Activated CD8-positive, alpha-beta memory T cell treated with anti-CD3 and anti-CD28 coated beads for 36 hours (primary cell): ENCODE results near the gene SFTA2. TPM values are rescaled to one million over a fixed set of nuclear protein-coding genes. Genes with fewer than 3 reads are reported as not detected.
"Not testable (repeated sequence)": the region's sequence is repeated elsewhere in the genome, so short reads cannot be mapped to it uniquely, and the experiment has no call there.

Experiments
- CTCF ChIA-PET: fragments of 350-600 bp; sonication (Branson Sonifier 250); formaldehyde crosslinking; loops from one replicate; lab custom pipeline; 2021; ENCODE audit warnings: antibody characterized with exemption; lab: Charles Lee
- POLR2A ChIA-PET: fragments of 350-600 bp; sonication (Branson Sonifier 250); formaldehyde crosslinking; loops from one replicate; lab custom pipeline; 2021; ENCODE audit warnings: antibody characterized with exemption; lab: Charles Lee
- total RNA-seq, 2 experiments: library from RNA; stranded (reverse); gene quantifications; one replicate each; pipeline ENCODE4 v1.2.3, GENCODE V29; 2021

The SFTA2 gene
- total RNA-seq, result not detected

DNA sequence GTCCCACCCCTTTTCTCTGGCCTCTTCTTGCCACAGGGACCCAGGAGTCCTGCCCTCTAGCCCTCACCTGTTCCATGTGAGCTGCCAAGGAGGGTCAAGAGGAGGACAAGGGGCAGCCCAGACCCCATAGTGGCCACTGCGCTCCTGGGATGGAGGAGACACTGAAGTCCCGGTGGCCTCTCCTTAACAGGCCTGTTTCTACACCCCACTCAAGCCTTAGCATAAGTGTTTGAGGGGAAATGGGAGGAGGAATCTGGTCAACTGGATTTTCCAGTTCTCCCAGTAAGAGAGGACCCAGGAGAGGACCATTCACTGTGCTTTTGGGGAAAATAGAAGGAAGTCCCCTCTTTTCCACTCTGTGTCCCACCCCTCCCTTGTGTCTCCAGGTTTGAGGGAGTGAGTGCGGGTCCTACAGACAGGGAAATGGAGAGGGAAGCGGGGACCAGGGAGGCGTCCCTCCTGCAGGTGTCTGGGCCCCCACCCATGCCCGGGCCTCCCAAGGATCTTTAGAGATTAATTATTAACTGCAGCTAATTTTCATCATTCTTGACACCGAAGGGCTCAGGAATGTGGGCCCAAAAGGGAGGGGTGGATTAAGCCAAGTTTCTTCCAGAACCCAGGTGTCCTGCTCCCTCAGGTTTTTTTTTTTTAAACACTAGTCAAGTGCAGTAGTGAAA is at the start of gene SFTA2:
Gene SFTA2, minus strand, starts transcription at position 202 of the 677 bp plus-strand sequence. Its CDS starts 74 bp downstream, at position 128.
- CTCF ChIA-PET, result no interaction called here
- POLR2A ChIA-PET, result no interaction called here

DNA sequence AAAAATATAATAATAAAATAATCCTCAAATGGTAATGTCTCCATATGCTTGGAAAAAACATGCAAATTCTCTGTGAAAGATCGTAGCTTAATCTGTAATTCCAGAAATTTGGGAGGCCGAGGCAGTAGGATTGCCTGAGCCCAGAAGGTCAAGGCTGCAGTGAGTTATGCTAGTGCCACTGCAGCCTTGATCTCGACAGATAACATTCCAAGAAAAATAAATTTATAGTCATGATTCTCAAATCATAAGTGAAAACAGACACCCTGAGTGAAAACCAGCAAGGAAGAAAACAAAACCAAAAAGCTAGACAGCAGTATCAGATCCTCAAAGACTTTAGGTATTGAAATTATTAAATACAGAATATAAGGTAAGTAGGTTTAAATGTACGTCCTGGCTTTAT is 47.7 kb upstream of the SFTA2 start:
- CTCF ChIA-PET, result interaction anchor here (0.6 kb wide), 1 partner anchor 382 kb away, joined by 3 read pairs; no protein-coding TSS in a partner anchor
- POLR2A ChIA-PET, result no interaction called here

DNA sequence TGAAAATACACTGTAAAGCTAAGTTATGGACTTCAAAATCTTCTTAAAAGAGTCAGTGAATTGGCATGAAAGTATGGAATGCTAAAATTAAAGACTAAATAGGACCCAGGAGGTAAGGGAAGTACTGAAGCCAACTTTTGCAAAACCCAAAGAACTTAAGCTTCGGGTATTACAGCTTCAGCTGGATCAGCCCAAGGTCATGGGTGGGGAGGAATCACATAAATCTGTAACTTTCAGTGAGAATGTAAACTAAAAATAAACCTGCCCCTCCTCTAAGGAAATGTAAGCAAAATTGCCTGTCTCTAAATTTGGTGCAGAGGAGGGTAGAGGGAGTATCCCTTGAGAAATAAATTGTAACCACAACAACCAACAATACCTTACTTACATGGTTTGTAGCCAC is 47.2 kb upstream of the SFTA2 start:
- POLR2A ChIA-PET, result no interaction called here
- CTCF ChIA-PET, result no interaction called here

- CTCF ChIA-PET, result no interaction called here
- POLR2A ChIA-PET, result no interaction called here
Measured at GRCh38 chr6:30974490-30975252, 42.7 kb upstream of the SFTA2 start.

DNA sequence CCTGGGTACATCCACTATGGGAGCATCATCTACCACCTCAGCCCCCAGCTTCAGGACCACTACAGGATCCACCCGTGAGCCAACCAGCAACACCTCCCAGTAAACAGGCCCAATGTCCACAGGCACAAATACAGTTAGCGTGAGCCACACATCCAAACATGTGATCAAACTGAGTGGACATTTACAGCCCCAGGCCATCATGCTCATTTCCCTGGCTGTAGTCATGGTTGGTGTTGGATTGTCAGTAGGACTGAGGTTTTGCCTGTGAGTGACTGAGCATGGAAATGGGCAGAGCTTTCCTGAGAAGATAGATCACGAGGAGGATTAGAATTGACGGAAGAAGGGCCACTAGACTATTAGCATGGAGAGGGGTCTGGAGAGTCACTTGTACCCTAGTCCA is 40.8 kb upstream of the SFTA2 start:
- ChIA-PET POLR2A (no interaction called here), CTCF (no interaction called here)

- ChIA-PET POLR2A (no interaction called here), CTCF (no interaction called here)
Measured at GRCh38 chr6:30970946-30971345, 39.0 kb upstream of the SFTA2 start.

DNA sequence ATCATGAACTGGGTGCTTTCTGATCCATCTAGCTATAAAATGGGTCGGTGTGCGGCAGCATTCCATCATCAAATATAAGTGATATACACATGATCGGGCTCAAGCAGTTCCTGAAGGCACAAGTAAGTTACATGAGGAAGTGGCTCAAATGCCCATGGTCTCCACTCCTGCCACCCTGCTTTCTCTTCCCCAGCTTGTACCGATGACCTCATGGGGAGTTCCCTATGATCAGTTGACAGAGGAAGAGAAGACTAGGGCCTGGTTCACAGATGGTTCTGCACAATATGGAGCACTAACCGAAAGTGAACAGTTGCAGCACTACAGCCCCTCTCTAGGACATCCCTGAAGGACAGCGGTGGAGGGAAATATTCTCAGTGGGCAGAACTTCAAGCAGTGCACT is 37.2 kb upstream of the SFTA2 start:
- POLR2A ChIA-PET, CTCF ChIA-PET: not testable (repeated sequence)

- CTCF ChIA-PET, result no interaction called here
Measured at GRCh38 chr6:30966154-30966553, 34.2 kb upstream of the SFTA2 start.

DNA sequence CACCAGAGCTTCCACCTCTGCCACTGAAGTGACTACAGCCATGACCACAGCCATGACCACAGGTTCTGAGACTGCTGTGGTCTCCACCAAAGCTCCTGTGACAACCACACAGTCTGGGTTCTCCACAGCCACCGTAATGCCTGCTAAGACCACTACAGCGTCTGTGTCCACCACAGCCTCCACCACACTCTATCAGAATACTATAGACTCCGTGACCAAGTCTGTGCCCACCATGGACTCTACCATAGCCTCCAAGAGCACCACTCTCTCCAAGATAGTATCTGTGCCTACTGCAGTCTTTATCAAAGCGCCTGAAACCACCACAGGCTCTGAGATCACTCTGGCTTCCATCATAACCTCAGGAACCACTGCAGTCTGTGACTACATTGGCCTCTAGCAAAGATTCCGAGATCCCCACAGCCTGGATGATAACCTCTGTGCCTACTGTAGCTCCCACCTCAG is 33.2 kb upstream of the SFTA2 start:
- ChIA-PET CTCF (no interaction called here), POLR2A (no interaction called here)

More at GRCh38 chr6:30966154-30966553, 34.2 kb upstream of the SFTA2 start:
- POLR2A ChIA-PET, result no interaction called here

DNA sequence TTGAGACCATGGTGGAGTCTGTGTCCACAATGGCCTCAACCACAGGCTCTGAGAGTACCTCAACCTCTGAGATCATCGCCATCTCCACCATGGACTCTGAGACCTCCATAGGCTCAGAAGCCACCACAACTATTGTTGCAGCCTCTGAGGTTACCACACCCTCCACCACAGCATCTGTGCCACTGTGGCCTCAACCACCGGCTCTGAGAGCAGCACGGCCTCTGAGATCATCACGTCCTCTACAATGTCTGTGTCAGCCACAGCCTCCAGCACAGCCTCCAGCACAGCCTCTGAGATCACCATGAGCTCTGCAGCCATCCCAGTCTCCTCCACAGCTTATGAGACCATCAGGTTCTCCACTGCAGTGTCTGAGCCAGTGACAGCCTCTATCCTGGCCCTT is 32.1 kb upstream of the SFTA2 start:
- CTCF ChIA-PET, result no interaction called here

DNA sequence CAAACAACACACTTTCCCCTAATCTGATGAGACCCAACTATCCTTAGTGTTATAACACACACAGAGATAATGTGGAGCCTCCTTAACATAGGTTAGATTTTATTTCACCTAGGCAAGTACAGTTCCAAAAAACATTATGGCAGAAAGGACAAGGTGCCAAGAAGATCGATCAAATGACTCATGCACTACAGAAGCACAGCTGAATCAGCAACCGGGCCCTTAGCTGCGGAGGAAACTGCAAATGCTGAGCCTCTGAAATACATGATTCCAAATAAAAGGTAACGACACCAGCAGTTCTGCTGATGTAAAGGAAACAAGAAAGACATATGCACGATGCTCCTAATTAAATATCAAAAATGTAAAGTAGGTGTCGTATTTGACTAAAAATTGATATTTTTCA is 31.7 kb upstream of the SFTA2 start:
- CTCF ChIA-PET, result interaction anchor here (0.7 kb wide), 1 partner anchor 13 kb away, joined by 7 read pairs; no protein-coding TSS in a partner anchor
- POLR2A ChIA-PET, result no interaction called here

More for the DNA sequence above, 32.1 kb upstream of the SFTA2 start:
- POLR2A ChIA-PET, result no interaction called here

DNA sequence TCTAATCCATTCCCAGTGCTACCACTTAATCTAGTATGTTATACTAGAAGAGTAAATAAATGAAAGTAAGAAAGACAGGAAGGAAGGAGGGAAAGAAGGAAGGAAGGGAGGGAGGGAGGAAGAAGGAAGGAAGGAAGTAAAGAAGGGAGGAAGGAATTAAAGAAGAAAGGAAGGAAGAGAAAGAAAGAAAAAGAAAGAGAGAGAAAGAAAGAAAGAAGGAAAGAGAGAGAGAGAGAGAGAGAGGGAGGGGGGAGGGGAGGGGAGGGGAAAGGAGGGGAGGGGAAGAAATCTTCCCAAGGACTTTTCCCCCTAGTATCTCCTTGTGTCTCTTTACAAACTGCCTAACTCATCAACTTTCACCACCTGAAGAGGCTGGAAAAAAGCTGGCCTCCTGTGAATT is 30.7 kb upstream of the SFTA2 start:
- POLR2A ChIA-PET, result no interaction called here
- CTCF ChIA-PET, result no interaction called here

DNA sequence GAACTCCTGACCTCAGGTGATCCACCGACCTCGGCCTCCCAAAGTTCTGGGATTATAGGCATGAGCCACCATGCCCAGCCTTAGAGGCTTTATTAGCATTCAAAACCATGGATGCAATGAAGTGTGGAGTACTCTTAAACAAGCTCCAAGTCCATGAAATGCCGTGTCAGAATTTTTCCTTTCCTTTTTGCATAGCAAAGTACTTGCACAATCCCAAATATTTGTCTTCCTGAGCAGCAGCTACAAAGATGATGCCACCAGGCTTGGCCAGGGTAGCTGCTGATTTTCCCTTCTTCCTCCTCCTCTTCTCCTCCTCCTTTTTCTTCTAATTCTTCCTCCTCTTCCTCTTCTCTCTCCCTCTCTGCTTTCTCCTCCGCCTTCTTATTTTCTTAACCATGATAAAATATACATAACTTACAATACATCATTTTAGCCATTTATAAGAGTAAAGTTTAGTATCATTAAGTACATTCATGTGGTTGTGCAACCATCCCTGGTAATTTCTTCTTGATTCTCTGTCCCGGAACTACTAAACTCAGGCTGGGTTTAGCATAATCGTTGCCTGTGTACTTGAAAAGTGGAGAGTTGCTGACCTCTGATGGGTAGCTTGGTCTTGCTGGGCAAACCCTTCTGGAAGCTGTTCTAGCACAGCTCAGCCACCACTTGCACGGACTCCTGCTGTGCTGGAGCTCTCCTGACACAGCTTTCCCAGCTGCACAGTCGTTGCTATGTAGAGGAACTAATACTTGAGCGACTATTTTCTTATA is 29.1 kb upstream of the SFTA2 start:
- ChIA-PET CTCF (no interaction called here), POLR2A (no interaction called here)

- ChIA-PET CTCF (interaction anchor here (0.9 kb wide), 1 partner anchor 133 kb away, joined by 4 read pairs; no protein-coding TSS in a partner anchor), POLR2A (no interaction called here)
Measured at GRCh38 chr6:30957716-30958115, 25.7 kb upstream of the SFTA2 start.

GRCh38 chr6:30955367-30956042 is 23.5 kb upstream of the SFTA2 start:
- ChIA-PET POLR2A (interaction anchor here (0.8 to 0.9 kb wide), 2 partner anchors 137 to 177 kb away, joined by 3 to 6 read pairs; no protein-coding TSS in a partner anchor), CTCF (interaction anchor here (0.8 to 2.1 kb wide), 6 partner anchors 40 to 276 kb away, joined by 3 to 8 read pairs (median 3); partner anchors contain the start of gene VARS2)

DNA sequence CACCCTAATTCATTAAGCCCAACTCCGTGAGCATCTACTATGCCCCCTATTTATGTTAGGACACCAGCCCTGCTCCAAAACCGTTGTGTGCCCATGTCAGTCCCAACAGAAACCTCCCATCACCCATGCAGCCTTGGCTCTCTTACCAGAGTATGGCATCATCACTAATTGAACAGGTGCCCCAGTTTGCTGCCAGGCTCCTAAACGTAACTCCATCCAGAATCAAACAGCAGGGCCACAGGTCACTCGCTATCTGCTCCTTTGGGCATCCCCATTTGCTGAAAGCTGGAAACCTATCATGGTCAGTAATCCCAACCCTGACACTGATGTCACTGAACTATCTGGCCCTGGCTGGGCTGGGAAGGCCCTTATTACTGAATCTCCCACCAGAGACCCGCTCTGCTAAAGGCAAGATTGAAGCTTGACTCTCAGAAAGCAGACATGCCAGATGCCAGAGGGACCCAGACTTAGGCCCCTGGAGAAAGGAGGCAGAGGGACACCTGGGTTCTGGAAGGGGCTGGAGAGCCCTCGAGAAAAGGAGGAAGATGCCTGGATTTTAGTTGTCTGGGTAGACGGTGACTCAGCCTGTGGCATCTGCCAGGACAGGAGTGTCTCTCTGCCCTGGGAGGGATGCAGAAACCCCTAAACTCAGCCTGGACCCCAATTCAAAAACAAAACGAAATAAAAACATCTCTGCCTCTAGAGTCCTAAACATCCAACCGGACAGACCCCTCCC is 22.8 kb upstream of the SFTA2 start:
- CTCF ChIA-PET, result interaction anchor here (0.8 to 2.1 kb wide), 3 partner anchors 39 to 125 kb away, joined by 3 to 8 read pairs (median 3); partner anchors contain the start of gene VARS2
- POLR2A ChIA-PET, result interaction anchor here (0.9 kb wide), 1 partner anchor 178 kb away, joined by 6 read pairs; no protein-coding TSS in a partner anchor

DNA sequence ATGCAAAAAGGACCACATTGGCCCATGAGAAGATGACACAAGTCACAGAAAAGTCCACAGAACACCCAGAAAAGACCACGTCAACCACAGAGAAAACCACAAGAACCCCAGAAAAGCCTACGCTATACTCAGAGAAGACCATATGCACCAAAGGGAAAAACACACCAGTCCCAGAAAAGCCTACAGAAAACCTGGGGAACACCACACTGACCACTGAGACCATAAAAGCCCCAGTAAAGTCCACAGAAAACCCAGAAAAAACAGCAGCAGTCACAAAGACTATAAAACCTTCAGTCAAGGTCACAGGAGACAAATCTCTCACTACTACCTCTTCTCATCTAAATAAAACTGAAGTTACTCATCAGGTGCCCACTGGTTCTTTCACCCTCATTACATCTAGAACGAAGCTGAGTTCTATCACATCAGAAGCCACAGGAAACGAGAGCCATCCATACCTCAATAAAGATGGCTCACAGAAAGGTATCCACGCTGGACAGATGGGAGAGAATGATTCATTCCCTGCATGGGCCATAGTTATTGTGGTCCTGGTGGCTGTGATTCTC is 20.0 kb upstream of the SFTA2 start:
- POLR2A ChIA-PET, result no interaction called here
- CTCF ChIA-PET, result no interaction called here

- ChIA-PET CTCF (no interaction called here), POLR2A (no interaction called here)
Measured at GRCh38 chr6:30948811-30949210, 16.8 kb upstream of the SFTA2 start.
